Measurements from ENCODE around the gene BBS9.

The BBS9 gene

DNA sequence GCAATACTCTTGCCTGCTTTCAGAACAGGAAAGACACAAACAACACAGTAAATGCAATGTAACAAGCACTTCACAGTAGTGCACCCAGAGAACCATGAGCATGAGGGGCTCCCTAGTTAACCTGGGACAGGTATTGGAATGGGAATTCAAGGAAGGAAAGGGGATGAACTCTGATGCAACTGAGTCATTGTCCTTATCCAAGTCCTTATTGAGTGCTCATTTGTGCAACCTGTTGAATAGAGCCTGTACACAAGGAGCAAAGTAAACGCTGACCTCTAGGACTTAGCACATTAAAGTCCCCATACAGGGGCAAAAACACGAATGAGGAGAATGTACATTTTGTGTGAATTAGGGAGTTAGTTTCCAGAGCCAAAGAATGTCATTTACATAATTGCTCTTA is 499.5 kb downstream of the BBS9 start:
- DNase-seq, result no peak

DNA sequence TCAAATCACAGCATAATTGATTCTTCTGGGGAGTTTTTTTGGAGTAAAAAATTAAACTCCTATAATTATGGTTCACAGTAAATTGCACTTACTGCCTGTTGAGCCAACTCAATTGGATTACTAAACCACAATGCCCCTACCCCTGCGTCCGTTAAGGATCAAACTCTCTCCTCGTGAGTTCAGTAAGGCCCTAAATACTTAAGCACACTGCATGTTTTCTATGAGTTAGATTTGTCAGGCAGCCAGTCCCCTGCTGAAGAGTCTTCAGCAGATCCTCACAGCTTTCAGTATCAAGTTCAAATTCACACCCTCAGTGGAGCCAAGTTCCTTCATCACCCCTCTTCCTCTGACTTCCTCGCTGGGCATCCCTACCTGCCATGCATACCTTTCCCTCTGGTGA is 501.0 kb downstream of the BBS9 start:
- no peak for DNase-seq

DNA sequence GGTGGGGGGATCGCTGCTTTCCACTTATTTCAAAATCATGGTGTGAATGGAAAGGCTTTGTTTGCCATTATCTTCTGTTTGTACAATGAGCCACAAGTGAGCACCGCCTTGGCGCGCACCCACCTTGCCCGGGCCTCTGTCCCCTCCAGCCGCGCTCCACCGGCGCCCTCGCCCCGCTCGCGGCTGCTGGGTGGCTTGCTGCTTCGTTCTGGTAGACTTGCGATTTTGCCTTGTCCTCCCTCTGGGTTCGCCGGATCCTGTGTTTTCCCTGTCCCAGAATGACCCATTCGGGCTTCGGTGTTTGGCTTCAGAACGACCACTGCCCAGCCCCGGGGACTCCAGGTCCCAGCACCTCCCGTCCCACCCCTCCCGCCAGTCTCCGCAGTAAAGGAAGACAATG is 503.0 kb downstream of the BBS9 start:
- no peak for DNase-seq

DNA sequence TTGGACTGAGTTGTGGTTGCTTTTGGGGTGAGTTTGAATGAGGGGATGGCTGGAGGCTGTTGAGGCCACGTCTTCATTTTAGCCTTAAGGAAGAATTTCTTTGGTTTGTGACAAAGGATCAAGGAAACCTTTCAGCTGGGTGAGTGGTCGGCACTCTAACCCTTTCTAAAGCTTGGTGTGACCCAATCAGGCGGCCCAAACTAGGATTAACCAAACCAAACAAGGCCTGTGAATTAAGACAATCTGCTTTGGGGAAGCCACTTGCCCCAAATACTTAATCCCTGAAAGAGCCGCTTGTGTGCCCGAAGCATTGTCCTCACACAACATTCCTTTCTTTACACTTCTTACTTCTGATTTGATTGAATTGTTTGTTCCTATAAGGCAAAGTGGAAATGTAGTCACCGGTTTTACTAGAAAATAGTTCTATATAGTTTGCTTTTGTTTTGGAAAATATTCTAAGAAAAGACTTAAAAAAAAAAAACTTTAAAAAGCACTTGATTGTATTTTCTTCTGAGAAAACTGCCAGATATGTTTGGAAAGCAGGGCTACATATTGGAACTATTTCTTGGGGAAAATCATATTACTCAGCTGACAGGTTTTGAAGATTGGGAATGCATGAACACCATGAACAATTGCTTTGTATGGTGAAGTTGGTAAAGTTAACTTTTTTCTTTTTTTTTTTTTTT is 503.6 kb downstream of the BBS9 start:
- DNase-seq, result no peak

DNA sequence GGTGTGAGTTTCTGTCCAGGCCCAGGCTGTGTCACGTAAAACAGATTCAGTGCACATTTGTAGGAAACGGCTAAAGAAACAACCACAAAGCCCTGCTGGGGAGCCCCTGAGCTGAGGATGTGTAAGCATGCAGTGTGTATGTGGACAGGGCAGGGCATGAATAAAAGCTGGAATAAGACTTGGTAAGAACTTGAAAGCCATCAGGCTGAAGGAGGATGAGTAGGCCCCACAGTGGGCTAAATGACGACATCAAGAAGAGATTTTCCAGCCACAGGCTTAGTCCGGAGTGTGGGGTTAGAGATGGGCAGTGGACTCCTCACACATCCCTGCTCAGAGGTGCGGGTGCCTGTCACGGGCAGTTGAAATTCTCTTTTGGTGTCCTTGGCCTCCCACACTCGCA is 505.2 kb downstream of the BBS9 start:
- no peak for DNase-seq

DNA sequence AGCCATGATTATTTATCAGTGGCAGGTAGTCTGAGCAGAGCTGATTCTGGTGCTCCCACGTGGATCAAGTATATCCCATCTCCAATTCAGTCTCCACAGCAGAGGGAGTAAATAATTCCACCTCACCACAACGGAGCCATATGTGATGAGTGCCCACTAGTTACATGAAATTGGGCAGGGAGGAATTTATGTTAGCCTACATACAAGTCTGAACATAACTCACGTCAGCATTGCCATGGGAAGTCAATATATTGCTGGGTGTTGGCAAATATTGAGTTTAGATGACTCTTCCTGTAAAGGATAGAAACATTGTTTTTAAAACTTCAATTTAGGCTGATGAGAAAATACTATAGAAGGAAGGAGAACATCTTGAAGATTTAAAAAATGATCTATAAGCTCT is 507.0 kb downstream of the BBS9 start:
- no peak for DNase-seq

DNA sequence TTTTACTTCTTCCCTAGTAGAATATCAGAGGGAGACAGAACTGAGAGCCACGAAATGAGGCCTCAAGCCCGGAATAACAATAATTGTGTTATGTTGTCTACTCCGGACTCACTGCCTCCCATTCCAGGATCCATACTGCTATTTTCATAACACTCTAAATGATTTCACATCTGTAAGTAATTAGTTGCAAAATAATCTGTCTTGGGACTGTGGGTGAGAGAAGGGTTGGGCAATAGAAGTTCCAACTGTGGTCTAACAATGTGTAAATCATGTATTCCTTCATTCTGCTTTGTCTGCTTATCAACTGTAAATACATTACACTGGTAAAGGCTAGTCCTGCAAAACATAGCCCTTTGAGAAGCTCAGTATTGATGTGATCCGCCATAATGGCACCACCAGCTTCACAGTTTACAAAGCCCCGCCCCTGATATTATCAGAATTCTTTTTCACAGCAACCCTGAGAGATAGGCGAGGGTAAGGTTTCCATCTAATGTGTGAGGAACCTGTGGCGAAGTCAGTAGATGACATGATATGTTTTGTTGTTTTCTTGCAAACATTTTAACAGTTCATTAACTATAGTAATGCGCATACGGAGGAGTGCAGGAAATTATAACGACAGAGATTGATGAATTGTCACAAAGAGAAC is 510.3 kb downstream of the BBS9 start:
- no peak for DNase-seq

DNA sequence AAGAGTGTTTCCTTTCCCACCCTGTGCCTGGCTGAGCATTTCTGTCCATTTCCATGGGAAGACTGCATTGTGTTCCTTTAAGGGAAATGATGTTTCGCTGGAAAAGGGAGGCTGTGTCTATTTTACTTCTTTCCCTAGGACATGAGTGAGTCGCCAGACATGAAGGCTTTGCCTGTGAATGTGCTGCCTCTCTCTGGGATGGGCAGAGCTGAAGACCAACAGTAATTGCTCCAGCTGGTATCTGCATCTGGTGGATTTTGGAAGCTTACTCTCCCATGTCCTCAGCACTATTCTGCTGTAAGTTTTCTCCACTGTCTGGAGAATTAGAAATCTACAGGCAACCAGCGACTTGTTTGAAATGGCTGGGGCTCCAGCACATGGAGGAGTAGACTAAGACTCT is 511.4 kb downstream of the BBS9 start:
- no peak for DNase-seq

DNA sequence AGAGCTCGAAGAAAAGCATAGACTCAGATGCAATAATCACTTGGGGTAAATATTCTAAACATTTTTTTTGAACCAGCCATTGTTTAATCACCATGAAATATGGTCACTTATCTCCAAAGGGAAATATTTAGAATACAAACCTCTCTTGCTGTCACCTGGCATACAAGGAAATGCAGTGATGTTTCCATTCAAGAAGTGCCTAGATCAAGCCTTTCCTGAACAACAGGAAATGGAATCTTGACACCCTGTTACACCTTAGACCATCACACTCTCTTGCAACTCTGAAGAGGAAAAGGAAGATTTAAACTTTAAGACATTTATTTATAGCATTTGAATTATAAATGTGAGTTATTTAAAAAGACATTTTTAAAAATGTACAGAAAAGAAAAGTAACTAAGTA is 512.9 kb downstream of the BBS9 start:
- DNase-seq, result no peak

DNA sequence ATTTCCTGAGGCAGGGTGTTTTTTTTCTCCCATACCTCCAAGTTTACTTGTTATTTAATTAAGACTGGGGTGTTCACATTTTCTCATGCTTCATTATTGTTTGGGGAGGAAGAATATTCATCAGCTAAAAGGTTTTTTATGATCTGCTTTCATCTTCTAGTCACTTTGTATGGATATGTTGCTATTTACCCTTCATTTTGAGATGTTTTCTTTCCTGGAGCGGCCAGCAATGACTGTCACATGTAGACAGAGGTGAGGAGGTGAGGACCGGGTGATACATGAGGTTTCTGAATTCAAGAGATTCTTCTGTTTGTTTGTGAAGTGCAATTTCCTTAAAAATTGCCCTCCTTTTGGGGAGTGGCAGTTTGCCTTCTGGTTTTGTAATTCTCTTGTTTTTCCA is 514.2 kb downstream of the BBS9 start:
- no peak for DNase-seq

DNA sequence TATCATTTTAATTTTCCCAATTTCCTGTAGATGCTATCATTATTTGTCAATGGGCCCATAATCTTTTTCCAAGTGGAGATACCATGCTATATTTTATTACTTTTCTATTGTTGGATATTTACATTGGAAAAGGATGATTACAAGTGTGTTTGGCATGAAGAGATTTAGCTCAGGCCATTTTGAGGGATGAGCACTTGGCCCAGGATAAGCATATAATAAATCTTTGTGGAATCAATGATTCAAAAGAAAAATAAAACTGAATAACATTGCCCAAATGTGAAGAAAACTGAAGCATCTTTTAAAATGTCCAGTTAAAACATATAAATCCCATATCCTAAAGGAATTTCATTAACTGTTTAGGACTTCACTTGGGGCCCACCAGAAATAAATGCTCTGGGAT is 515.1 kb downstream of the BBS9 start:
- DNase-seq, result no peak

DNA sequence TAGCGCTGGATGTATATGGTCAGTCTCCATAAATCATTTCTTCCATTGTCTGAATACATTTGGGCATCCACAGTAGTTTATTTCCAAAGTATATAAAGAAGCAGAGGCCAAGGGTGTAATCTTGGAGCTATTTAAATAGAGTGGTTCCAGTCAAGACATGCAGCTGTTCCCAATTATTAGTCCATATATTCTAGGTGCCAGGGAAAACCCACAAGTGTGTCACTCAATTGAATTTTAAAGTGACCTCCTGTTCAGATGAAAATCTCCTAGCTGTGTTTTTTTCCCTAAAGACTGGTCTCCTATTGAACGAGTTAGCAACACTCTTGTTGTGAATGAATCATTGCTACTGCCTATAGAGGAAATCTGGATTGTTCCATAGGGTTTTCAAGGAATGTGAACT is 515.7 kb downstream of the BBS9 start:
- no peak for DNase-seq

DNA sequence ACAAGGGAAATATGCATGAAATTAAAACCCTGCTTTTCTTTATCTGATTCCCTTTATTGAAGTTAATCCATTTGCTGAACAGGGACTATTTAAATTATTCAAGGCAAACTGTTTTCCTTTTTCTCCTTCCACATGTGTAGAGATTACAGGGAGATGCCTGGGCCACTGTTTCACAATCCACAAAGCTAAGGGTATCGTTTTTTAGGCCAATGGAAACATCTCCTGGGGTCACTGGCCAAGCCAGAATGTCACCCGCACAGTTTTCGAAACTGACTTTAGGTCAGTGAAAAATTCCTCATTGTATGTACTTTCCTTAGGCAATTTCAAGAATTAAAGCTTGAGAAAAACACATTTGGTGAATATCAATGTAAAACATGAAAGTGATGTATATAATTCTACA is 516.8 kb downstream of the BBS9 start:
- DNase-seq, result no peak

DNA sequence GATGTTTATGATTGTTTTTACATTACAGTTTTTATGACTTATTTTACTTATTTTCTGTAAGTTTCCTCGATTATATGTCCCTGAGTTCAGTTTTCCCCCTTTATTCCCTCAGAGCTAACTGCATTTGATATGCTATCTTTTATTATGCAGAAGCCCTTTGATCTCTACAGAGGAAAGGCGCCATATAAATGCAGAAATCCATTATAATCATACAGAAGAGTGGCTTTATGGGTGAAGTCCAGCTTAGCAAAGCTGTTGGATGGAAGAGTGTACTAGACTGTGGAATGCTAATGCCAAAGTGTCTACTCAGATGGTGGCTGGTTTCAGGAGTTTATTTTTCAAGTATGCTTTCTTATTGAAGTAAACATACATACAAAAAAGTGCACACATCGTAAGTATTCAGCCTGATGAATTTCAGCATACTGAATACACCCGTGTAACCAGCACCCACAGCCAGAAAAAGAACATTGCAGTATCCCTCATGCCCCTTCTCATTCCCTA is 517.6 kb downstream of the BBS9 start:
- no peak for DNase-seq

DNA sequence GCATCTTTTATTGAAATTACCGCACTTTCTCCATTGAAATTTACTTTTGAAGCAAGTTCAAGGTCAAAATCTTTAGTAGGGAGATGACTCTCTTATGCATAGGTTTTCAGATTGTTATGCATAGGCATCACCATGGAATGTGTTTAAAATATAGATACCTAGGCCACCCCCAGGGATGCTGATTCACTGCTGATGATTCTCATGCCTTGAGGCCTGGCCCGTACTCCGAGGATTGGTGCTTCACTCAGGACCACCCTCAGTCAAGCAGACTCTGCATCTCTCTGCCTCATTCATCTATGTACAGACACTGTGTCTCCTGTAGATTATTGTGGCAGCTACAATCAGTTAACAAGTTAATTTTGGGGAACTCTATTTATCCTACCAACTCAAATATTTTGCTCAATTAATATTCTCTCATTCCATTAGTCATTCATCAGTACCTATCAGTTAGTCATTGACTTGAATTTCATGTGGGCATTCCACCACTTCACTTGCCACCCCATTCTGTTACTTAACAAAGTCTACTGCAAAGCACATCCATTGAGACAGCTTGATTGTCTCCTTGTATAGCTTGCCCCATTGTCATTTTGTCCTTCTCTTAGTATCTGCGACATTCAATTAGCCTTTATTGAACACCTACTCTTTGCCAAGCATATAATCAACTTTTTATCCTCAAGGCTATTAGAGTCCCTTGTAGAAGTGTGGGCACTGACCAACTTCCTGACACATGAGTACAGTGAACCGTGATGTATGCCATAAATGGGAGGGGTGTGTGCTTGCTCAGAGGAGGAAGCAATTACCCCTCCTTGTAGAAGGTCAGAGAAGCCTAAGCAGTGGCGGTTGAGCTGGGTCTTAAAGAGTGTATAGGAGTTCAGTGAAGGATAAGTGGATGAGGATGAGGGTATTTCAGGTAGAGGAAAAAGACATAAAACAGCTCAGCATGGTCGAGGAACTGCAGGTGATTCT is 520.4 kb downstream of the BBS9 start:
- no peak for DNase-seq

DNA sequence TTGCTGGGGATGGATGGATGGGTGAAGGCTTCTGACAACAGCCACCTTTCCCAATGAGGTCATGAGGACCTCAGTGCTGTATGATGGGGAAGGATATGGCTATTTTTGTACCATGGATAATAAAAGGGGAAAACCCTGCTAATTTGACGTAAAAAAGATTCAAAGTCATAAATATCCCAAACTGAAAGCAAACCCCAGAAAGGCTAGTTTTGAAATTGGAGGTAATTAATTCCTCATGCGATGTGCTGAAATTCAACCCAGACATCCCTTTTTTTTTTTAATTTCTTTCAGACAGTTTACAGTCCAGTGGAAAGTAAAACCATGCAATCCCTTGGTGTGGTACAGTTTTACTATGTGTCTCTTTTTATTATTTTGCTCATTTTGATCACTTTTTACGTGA is 521.5 kb downstream of the BBS9 start:
- DNase-seq, result no peak

DNA sequence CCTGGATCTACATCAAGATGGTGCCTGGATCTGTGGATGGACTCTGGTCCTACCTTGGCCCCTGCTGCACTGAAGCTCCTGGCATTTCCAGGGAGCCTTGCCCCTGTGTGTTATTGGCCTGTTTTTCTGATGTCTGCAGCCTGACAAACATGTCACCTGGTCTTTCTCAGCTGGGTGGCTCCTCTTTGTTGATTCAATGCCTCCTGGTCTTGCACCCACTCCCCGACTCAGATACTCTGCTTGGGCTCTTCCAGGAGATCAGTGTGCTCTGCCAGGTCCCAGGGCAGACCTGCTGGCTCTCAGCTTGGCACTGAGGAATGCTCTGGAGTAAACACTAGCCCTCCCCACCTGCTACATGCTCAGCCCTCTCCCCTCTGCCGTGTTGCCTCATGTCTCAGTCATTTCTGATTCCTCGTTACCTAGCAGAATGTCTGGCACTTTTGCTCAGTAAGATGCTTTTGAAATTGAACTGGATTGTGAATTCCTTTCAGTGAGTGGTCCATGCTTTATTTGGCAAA is 522.7 kb downstream of the BBS9 start:
- no peak for DNase-seq

DNA sequence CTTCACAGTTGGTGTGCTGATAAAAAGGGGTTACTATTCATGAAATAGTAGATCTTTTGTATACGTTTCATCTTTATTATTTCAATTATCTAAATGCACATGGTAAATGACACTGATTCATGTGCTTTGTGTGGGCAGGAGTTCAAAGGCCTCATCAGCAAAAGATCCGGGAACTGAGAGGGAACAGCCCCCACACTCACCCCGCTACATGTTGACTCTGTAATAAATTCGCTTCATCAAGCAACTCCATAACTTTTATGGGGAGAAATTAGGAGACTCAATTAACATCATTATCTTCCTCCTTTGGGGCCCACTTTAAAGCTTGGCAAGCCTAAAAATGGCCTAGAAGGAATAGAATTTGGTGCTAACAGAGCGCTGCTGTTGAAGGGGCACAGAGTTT is 525.3 kb downstream of the BBS9 start:
- no peak for DNase-seq
